CD4-positive, alpha-beta T cell treated with Interleukin-6 at 100 ng/mL for 8 hours (primary cell): Measurements from ENCODE around the gene IFT43.
"Not testable (repeated sequence)": the region's sequence is repeated elsewhere in the genome, so short reads cannot be mapped to it uniquely, and the experiment has no call there.

Experiments used
- DNase-seq: peaks from one replicate; pipeline ENCODE4 v3.0.0-alpha.2; 2020; ENCODE audit warnings: mixed read lengths, low spot score

Gene IFT43

DNA sequence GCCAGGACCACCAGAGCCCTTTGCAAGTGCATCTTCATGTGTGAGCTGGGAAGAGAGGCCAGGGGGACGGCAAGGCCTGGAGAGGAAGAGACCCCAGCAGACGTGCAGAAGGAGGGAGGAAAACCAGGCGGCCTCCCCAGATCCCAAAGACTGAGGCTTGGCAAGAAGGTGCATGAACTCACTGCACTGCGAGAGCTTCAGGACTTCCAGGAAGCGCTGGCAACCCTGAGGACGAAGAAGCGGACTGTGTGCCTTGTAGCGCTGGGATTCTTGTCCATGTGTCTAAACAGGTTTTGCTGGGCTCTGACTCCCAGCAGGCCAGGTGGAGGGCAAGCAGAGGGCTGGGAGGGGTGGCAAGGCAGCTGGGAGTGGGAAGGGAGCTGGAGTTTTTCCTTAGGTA lies 4.7 kb upstream of the IFT43 start:
- DNase-seq = no peak

DNA sequence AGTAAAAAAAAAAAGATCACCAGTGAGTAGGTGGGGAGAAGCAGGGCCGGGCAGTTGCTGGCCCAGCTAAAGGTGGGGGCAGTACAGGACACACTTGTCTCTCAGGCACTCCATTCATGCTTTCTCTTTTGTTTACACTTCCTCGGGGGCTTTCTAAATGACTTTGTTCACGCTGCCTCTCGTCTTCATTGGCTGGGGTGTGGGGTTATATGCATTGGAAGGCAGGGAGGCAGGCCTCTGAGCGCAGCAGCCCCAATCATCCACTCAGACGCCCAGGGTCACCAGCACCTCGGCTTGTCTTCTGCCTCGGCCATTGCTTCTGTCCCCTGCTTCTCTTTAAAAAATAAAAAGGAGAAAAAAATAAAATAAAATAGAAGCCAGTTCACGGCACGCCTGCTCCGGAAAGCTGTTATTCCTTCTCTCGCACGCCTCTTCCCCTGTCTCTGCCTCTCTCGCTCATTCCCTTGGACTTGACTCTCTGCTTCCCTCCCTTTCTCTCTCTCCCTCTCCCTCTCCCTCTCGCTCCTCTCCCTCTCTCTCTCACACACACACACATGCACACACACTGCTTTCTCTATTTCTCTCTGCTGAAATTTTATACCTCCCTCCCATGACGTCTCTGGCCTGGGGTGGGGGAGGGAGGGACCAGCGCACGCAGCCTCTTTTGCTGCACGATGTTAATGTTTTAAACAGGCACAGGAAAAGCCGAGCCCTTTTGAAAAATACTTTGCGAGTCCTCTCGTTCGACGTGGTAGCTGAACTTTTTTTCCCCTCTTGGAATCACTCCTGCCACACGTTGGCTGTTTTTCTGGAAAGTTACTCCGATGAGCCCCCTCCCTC lies 3.9 kb upstream of the IFT43 start, which contains the start of gene TGFB3:
TSS of gene TGFB3 (minus strand) at position 570 of the 840 bp plus-strand sequence. CDS start 1,102 bp downstream, outside the sequence.
- DNase-seq = peak; percentile 62

DNA sequence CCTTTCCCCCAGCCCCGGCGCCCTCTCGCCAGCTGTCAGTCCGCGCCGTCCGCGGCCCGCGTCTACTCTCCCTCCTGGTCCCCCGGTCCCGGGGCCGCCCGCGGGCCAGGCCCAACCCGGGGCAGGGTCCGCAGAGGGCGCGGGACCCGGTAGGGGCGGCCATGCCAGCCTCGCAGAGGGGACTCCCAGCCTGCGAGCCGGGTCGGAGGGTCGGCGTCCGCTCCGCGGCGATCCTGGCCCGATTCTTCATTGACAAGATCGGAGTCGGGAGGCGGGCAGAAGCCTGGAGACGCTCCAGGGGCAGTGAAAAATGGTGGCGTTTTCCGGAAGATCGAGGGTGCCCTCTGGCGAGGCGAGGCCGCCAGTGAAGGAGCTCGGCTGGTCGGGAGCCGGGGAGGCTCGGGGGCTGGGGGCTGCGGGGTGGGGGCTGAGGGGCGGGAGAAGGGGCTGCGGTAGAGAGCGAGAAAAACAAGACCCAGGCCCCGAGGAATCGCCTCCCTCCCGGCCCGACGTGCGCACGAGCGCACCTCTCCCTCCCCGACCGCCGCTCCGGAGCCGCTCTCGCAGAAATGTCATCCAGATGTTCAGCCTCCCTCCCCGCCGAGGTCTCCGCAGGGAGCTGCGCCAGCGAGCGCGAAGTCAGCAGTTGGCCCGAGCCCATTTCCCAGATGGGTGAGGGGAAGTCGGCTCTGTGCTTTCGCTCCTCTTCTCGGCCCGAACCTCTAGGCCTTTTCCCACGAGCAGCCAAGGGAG lies 3.1 kb upstream of the IFT43 start:
- DNase-seq = peak; percentile 74

DNA sequence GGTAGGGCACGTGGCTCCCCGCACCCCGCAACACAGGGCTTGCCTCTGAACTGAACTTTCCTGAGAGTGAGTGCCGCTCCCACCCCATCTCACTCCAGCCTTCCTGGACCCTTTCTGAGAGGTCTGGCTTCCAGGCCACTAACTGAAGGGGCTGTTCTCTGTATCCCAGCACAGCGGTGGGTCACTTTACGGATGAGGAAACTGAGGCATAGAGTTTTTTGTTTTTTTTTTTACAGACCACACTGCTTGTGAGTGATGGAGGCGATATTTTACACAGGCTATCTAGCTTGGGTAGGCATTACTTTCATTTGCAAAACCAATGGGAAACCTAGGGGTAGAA lies 2.6 kb upstream of the IFT43 start:
- DNase-seq = no peak

DNA sequence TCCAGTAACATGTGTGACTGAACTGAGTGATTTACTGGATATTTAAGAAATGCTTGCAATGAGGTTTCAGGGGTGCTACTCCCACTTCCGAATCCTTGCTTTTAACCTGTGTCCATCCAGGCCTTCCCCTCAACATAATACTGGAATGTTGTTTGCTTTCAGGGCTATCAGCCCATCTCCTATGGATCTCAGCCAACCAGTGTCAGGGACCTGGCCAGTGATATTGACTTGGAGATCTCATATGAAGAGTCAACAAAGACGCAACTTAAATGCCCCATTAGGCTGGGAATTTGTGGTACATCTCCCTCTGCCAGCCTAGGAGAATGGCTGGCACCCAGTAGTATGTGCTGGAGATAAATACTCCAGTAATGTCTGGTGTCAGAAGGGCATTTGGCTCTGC lies 889 bp upstream of the IFT43 start:
- no peak for DNase-seq

DNA sequence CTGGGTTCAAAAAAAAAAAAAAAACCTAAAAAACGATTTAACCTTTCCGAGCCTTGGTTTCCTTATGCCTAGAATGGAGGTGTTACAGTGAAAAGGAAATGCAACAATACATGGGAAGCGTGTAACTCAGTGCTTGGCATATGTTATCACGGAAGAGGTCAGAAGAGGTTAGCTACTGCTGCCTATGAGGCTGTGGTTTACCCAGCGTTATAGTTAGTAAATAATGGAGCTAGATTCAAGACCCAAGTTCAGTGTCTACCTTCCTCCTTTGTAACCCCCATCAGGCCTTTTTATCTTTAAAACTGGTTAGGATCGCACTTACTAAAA lies 839 bp downstream of the IFT43 start:
- no peak for DNase-seq

DNA sequence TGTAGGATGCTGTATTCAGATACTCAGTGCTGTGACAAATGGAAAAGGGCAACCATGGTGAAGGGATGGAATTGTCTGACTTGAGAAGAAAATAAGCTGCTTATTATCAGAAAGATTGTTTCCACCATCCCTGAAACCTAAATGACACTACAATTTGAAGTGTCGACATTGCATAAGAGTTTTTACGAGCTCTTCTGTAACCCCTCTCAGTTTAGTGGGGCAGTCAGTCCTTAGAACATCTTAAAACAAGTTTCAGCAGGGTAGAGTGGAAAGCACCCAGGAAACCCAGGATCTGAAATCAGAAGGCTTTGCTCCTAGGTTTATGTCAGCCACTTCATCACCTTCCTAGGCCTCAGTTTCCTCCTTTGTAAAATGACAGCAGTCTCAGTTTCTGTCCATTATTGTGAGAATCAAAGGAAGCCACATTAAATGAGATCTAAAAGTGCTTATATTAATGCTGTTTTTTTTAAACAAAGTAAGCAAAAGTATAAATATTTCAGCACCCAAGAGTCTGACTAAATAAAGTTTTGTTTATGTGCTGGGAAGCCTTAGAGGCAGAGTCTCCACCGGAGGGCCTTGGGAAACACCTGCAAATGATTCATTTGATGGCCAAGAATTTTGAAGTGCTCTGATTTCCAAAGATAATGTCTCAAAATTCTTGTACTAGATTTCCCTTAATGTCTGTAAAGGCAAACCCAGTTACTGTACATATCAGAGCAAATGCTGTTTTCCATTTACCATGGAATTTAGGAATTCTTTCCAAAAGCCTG lies 1.8 kb downstream of the IFT43 start:
- no peak for DNase-seq

DNA sequence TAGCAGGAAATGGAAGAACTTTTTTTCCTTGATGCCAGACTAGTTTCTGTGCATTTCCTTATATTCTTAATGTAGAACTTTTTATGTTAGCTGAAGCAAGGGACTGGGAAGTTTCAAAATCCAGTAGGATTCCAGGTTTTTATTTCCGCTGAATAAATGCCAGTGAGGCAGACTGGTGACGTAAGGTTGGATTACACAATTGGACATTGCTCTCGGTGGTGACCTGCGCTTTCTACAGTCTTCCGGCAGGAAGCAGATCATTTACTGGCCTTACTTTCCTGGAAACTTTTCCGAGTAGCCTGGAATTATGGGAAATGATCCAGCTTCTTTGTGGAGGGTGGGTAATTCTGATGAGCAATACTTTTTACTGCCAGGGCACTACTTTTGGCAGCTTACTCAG lies 3.6 kb downstream of the IFT43 start:
- no peak for DNase-seq

DNA sequence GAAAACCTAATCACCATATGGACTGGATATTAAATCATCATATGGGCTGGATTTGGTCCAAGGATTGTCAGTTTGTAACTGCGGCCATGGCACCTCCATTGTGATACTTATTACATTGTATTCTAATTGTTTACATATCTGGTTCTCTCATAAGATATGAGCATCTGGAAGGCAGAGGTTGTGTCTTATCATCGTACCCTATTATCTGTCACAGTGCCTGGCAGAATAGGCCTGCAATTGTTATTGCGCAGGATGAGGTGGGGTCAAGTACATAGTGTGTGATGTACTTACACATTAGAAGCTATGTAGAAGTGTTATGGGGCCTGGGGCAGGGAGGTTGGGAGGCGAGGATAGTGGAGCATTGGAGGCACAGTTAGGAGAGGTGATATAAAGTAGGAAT lies 4.7 kb downstream of the IFT43 start:
- DNase-seq = no peak

DNA sequence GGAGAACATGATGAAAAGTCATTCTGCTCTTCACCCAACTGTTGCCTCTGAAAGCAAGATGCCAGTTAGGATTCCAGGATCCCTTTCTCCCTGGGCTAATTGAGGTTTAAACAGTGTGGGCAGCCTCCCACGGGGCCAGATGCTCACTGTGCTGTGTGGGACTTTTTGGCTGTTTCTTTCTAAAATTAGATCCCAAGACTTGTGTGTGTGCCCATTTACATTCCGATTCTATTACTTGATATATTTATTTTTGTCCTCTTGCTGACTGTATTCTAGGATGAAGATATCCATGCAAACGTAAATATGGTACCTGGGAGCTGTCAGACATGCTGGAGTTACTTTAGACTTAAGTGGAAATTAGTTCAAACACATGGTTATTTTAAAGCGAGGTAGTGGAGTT lies 6.2 kb downstream of the IFT43 start:
- DNase-seq = no peak

DNA sequence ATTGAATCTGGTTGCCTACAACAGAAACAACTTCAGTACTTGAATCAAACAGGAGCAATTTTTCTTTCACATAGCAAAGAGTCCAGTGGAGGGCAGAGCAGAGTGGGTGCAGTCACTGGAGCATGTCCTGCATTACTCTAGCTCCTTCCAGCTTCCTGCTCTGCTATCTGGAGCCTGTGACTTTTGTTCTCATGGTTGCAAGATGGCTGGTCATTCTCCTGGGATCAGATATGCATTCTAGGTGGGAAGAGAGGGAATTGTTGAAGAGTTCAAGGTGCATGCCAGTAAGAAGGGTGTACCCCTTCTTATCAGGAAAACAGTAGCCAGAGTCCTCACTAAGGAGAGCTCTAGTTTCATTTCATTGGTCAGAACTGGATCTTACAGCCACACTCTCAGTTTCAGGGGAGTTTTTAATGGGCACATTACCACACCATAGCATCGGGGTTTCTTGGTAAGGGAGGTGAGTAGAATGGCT lies 8.0 kb downstream of the IFT43 start:
- DNase-seq = no peak

DNA sequence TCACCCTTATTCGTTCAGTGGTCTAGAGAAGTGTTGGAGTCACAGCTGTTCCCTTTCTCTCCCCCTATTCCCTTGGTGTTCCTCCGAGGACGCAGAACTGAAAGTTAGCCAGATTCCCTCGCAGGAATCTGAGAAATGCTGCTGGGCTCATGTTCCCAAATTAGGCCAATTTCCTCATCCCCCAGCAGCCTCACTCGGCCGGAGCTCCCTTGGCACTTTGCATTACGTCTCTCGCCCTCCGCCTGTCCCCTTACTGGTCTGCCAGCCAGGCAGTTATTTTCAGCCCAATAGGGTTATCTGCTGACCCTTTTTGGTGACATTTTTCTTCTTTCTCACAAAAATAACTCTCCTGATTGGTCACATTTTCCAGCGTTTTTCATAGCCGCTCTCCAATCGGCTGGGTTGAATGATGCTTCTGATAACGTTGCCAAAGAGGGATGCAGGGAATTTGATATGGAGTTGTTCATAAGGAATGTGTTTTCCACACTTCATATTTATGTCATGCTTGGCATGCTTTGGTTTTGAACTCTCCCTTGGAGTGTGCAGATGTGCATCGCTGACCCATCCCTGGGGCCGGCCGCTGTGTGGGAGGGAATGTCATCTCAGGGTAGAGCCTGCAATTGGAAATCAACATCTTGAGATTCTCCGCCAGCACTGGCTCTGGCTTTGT lies 9.9 kb downstream of the IFT43 start:
- no peak for DNase-seq

DNA sequence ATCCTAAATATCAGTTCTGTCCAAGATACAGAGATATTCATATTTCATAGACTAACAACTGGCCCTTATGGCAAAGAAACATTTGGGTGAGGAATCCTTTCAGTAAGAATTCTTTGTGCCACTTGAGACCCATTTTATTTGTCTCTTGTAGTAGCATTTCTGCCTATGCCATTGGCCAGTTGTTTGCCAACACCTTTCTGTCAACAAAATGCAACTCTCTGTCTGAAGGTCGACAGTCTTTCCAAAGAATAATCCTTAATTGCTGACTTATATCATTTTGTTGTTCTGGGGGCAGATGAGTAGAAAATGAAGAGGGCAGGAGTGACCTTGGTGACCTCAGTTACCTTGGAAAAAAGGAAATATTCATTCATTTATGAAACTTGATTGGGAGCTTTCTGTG lies 10.9 kb downstream of the IFT43 start:
- no peak for DNase-seq

DNA sequence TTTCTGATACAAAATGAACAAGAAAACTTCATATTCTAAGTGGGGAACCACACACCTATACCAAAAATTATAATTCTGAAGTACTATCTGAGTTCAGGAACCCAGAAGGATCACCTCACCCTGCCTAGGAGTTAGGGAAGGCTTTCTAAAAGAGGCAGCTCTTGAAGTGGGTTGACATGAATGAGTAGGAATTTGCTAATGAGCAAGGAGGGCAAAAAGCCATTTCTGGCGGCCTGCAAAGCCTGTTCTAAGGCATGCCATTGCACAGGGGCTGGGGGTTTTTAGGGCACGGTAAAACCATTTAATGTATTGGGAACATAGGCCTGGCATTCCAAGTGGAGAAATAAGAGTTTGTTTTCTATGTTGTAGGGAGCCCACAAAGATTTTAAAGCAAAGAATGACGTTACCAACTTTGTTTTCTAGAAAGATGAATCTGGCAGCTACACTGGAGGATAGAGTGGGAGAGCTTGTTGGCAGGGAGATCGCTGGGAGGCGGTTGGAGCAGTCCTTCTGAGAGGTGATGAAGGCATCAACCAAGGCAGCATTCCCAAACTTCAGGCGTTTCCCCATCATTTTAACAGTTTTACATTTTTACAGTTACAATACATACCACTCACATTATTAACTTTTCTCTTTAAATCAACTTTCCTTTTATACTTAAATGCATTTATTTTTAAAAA lies 14.1 kb downstream of the IFT43 start:
- no peak for DNase-seq

DNA sequence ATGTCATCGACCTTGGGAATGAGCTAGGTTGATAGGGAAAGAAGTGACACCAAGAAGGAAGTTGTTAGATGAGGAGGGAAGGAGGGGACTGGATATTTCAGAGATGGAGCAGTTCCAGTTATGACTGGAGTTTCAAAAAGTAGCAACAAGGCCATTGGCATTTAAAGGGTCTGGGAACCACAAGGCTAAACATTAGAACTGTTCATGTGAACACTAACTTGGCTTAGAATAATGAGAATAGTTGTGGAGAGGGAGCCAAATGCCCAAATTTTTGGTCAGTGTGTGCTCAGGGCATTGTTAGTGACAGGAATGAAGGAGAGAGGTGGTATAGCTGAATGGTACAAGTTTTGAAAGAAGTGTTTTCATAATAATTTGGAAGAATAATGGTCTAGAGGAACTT lies 16.8 kb downstream of the IFT43 start:
- DNase-seq = no peak

DNA sequence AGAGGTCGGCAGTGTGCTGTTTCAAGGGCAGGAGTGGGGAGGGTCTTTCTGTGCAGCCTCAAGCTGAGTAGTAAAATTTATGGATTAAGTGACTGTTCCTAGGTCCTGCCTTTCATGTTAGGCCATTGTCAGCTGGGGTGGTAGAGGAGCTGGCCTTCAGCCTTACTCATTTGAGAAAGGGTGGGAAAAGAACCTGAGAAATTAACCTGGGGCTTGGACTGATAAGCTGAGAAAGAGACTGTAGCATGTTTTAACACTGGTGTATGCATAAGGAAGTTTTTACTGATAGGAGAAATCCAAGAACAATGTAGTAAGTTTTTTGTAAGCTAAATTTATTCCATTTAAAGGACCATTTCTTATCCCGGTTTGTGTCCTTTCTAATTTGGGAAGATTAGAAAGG lies 20.7 kb downstream of the IFT43 start:
- no peak for DNase-seq

DNA sequence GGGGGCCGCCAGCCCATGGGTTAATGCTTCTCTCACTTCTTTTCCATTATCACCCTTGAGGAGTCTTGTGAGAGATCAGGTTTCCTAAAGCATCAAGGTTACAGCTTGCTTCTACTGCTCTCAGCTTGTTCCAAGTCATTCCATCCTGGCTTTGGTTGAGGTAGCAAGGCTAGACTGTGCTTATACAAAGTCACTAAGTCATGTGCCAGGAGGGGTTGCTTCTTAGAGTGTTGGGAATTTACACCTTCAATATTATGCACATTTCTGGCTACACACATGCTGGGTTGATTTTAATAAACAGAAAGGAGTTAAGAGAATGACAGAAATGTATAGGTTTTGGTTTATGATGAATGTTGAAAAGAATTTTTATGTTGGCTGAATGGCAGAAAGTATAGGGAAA lies 21.8 kb downstream of the IFT43 start:
- DNase-seq = no peak

DNA sequence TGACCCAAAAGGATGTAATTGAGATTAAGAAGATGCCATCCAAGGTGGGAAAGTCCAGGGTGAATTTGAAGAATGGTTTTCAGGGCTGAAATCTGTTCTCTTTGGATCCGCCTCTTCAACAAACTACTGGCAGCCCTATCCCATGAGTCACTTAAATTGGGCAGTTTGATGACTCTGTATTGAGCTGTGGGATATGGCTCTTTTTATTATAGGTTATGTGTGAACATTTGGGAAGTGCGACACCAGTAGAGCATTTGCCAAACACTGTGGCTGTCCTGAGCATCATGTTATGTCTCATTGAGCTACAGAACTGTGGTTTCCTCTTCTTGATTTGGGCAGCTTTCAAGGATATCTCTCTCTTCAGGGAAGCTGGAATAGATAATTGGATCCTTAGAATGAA lies 22.3 kb downstream of the IFT43 start:
- DNase-seq = no peak

DNA sequence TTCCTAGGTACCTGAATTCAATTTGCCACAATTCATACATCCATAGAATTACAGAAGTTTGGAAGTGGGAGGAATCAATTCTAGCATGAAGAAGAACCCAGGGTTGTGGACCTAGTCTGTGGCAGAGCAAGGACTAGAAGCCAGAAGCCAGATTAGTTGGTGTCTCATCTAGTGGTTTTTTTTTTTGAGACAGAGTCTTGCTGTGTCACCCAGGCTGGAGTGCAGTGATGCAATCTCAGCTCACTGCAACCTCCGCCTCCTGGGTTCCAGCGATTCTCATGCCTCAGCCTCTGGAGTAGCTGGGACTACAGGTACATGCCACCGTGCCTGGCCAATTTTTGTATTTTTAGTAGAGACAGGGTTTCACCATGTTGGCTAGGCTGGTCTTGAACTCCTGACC lies 24.1 kb downstream of the IFT43 start:
- not testable (repeated sequence) for DNase-seq

DNA sequence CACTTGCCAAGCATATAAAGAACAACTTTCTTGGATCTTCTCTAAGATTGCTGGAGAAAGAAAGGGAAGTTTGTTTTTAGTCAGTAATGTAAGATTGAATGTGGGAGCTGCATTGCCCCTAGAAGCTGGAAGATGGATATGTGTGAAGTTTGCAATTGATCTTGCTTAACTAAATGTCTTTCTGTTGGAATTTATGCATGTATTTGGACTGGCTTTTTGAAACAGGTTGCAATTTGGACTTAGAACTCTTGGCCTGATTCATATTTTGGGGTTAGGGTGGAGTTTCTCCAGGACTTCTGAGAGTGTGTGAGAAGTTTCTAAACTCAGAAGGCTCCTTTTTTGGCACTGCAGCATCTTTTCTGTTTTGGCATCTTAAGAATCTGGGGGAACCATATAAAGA lies 26.4 kb downstream of the IFT43 start:
- DNase-seq = no peak

DNA sequence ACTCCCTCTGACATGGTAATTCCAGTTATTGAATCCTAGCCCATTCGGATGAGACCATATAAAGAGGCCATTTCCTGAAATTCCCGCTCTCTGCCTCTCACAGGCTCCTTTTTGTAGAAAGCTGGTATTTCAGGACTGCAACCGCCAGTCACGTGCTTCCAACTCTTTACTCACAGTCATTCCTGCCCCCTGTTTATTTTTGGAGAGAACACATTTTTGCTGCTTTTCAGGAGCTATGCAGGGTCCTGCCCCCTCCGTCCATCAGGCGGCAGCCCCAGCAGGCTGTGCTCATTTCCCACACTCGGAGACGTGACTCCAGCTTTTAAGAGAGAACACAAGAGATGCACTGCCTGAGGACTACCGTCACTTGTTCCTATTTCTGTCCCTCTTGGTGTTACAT lies 26.8 kb downstream of the IFT43 start:
- no peak for DNase-seq

DNA sequence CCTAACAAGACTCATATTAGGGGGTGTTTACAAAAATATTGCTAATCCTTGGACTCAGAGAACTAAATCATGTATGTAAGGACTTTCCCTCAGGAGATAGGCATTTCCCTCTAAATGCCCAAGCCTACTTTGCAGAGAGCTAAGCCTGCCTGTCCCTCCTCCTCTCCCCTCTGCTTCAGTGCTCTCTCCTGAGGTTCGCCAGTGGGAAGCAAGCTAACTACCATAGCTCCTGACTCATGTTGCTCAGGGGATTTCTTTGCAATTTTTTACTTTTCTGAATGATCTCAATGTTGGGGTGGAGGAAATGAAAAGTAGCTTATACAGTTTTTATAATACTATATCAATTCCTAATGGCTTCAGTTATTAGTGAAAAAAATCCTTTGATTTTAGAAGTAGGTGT lies 29.6 kb downstream of the IFT43 start:
- no peak for DNase-seq
